DMS53 treated with DMSO at 0.1 percent for 48 hours (cell line): ENCODE measurements around the gene APLF.
"Not testable (repeated sequence)": the region's sequence is repeated elsewhere in the genome, so short reads cannot be mapped to it uniquely, and the experiment has no call there.

ENCODE experiments used
- DNase-seq: peaks from one replicate; lab custom pipeline; 2025; ENCODE audit not compliant: unreplicated experiment; lab: John Stamatoyannopoulos, UW

Gene APLF

DNA sequence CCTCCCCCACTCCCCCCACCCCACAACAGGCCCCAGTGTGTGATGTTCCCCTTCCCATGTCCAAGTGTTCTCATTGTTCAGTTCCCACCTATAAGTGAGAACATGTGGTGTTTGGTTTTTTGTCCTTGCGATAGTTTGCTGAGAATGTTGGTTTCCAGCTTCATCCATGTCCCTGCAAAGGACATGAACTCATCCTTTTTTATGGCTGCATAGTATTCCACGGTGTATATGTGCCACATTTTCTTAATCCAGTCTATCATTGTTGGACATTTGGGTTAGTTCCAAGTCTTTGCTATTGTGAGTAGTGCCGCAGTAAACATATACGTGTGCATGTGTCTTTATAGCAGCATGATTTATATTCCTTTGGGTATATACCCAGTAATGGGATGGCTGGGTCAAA is 103.0 kb downstream of the APLF start:
- not testable (repeated sequence) for DNase-seq

- no peak for DNase-seq
Measured at GRCh38 chr2:68574202-68574791, 106.9 kb downstream of the APLF start.

DNA sequence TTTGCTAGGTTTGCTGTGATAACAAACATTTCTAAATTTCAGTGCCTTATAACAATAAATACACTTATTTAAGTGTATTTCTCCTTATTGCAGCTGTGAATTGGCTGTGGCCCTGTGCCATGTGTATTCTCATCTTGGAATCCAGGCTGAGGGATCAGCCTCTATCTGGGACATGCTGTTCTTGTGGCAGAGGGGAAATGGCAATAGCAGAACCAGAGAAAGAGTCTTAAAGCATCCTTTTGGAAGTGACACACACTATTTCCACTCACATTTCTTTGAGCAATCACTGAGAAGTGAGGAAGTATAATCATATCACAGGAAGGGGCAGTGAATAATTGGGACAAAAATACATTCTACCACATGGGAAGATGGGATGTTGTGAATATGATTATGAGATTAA is 109.8 kb downstream of the APLF start:
- no peak for DNase-seq

GRCh38 chr2:68579689-68580088 is 112.3 kb downstream of the APLF start:
- DNase-seq, result no peak

- DNase-seq, result no peak
Measured at GRCh38 chr2:68588589-68588988, 121.2 kb downstream of the APLF start.

- DNase-seq, result no peak
Measured at GRCh38 chr2:68589963-68590362, 122.6 kb downstream of the APLF start.

- DNase-seq, result no peak
Measured at GRCh38 chr2:68590702-68591101, 123.3 kb downstream of the APLF start.

DNA sequence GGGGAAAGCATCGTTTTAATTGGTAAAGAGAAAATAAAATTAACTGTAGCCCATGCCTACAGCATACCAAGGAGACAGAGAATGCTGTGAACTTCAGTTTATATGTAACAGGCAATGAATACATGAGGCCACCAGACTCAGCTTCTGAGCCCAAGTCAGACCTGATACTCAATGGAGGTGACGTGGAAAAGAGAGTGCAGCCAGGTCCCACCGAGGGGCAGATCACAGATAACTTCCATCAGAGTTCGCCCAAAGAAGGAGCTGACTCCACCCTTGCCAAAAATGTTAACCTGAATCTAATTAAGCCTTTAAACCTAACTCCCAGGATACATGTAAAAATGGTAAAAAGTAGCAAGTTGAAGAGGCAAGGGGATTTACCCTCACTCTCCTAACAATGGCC is 123.8 kb downstream of the APLF start:
- DNase-seq, result no peak

DNA sequence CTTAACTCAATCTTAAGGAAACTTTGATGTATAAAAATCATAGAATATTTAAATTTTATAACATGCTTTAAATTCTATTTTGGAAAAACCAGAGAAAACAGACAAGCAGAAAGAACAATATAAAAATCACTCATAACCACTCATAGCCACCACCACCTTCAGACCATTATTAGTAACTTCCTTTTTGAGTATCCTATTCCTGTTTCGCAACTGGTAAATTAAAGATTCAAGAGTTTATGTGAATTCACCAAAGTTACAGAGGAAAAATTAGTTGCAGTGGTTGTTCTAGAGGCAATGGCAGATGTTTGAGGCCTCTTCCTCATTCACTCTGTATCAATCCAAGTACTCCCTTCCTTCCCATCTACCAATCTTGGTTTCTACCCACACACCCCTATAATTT is 126.7 kb downstream of the APLF start:
- no peak for DNase-seq

- DNase-seq, result peak; percentile 86
Measured at GRCh38 chr2:68594674-68595492, 127.5 kb downstream of the APLF start.

DNA sequence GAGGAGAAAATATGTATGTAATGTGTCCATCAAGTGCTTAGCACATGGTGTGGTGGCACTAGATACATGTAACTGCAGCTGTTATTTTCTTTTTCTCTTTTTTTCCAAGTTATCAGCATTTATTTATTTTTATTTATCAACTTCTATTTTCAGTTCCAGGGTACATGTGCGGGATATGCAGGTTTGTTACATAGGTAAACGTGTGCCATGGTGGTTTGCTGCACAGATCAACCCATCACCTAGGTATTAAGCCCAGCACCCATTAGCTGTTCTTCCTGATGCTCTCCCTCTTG is 128.1 kb downstream of the APLF start:
- not testable (repeated sequence) for DNase-seq

DNA sequence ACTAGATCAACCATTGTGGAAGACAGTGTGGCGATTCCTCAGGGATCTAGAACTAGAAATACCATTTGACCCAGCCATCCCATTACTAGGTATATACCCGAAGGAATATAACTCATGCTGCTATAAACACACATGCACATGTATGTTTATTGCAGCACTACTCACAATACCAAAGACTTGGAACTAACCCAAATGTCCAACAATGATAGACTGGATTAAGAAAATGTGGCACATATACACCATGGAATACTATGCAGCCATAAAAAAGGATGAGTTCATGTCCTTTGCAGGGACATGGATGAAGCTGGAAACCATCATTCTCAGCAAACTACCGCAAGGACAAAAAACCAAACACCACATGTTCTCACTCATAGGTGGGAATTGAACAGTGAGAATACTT is 133.1 kb downstream of the APLF start:
- DNase-seq, result not testable (repeated sequence)

GRCh38 chr2:68603059-68603458 is 135.7 kb downstream of the APLF start:
- no peak for DNase-seq

- no peak for DNase-seq
Measured at GRCh38 chr2:68604077-68604476, 136.7 kb downstream of the APLF start.

DNA sequence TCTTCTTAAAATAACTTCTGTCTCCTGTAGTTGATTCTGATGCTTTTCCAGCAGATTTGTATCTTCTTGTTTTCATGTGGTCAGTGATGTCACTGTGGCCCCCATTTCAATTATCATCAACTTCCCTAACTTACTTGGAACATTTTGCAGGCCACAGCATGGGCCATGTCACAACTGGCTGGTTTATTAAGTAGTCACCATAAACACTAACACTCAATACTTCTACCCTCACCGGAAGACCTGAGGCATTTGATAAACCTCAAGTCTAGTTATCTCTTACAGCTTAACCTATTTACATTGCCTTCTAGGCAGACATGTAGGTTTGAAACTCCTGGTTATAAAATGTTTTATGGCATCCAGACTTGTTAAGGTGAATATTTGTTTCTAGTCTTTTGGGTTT is 138.6 kb downstream of the APLF start:
- no peak for DNase-seq

DNA sequence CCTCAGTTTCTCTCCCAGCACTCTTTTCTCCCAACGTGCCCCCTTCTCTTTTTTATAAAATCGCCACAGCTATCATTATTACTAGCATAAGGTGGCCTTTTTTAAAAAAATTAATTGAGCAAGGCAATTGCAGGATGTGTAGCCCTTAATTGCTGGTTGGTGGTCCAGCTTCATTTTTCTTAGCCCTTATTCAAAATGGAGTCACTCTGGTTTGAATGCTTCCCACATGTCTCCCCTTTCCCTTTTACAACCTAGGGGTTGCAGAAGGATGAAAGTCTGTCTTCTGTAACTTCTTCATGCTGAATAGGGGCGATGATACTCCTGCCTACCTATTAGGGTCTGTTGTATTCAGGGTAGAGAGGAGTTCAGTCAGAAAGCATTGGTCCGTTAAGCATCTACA is 139.4 kb downstream of the APLF start:
- DNase-seq, result no peak

DNA sequence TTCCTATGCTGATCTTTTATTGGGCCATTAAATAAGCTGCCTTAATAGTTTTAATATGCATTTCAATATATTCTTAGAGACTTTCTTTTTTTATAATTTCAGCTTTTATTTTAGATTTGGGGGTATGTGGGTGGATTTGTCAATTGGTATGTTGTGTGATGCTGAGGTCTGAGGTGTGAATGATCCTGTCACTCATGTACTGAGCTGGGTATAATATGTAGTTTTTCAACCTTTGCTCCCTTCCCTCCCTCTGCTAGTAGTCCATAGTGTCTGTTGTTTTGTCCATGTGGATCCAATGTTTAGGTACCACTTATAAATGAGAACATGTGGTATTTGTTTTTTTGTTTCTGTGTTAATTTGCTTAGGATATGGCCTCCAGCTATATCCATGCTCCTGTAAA is 140.5 kb downstream of the APLF start:
- no peak for DNase-seq

DNA sequence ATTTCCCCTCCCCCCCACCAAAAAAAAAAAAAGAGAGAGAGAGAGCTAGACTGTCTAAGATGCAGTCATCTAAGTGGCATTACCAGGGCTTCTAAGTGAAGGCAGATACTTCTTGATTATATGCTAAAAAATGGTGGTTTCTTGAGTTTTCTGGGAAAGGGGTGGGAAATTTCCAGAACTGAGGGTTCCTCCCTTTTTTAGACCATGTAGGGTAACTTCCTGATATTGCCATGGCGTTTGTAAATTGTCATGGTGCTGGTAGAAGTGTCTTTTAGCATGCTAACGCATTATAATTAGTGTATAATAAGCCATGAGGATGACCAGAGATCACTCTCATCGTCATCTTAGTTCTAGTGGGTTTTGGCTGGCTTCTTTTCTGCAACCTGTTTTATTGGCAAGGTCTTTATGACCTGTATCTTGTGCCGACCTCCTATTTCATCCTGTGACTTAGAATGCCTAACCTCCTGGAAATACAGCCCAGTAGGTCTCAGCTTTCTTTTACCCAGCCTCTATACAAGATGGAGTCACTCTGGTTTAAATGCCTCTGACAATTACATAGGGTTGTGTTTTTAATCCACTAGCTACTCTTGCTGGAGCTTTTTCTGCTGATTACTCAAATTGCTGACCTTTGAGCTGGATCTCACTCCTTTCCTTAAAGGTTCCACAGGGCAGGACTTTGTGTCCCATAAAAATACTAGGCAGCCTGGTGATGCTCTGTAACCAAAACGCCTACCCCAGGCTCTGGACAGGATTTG is 145.6 kb downstream of the APLF start:
- DNase-seq, result no peak

DNA sequence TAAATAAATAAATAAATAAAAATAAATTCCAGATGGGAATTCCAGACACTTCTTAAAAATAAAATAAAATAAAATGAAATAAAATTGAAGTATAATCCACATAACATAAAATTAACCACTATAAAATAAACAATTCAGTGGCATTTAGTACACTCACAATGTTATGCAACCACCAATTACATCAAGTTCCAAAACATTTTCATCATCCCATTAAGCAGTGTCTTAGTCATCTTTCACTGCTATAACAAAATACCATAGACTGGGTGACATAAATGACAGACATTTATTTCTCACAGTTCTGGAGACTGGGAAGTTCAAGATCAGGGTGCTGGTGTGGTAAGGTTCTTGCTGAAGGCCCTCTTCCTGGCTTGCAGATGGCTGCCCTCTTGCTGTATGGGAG is 153.4 kb downstream of the APLF start:
- no peak for DNase-seq

DNA sequence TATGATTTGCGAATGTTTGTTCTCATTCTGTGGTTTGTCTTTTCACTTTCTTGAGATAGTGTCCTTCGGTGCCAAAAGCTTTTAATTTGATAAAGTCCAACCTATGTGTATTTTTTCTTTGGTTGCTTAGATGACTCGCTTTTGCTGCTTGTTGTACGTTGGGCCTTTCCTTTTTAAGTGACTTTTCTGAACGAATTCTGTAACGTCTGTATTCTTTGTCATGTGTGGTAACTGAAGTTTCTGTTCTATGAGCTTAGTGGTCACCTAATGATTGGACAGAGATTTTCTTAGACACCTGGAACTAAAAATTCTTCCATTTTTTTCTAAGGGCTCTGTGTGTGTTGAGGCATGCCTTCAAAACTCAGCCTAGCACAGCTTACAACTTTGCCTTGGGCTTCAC is 156.4 kb downstream of the APLF start:
- DNase-seq, result no peak

DNA sequence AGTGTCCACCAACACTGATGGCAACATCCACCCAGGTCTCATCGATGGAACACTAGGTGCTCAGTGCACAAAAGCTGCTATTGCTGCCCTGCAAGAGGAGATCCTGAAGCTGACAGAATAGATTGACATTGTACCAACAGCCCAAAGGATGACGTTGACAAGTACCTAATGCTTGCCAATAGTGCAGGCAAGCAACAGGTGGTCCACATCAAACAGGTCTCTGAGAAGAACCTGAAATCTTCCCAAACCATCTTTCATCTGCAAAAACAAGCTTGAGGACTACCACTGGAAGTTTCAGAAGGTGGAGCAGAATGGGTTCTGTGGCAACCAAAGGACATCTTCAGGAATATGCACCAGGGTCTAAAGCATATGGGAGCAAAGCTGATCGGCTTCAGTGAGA is 160.2 kb downstream of the APLF start:
- DNase-seq, result no peak
